ENCODE data around the gene HOXB7. TPM values are rescaled to one million over a fixed set of nuclear protein-coding genes. Genes with fewer than 3 reads are reported as not detected.

HOXB7 gene
- total RNA-seq, 1 experiment from 2014 or later, result not detected

GRCh38 chr17:48641541-48642058 lies 30.8 kb upstream of the HOXB7 start:
- Histone ChIP-seq H3K14ac (ENCODE audit: insufficient read depth, low read length) (no peak overlapping the region), H4K8ac (replicated peaks; ENCODE audit: insufficient read length, low read depth, low read length) (no peak overlapping the region), H4K91ac (ENCODE audit: insufficient read length, low read depth, low read length) (no peak overlapping the region), H2BK12ac (ENCODE audit: insufficient read length, low read depth, low read length) (no peak overlapping the region), H2BK15ac (ENCODE audit: low read depth, low read length) (no peak overlapping the region), H3K9ac (ENCODE audit: extremely low read depth, insufficient read length, low read length) (no peak overlapping the region), H3K23ac (ENCODE audit: insufficient read length, low read depth, low read length) (no peak overlapping the region), H2BK120ac (ENCODE audit: low read depth, low read length, poor library complexity, severe bottlenecking) (no peak overlapping the region), H3K4ac (ENCODE audit: low read depth, low read length) (no peak overlapping the region), H3K4me1 (ENCODE audit: insufficient read depth, low read length) (no peaks in the 10 kb centered on the region), H4K20me1 (ENCODE audit: control insufficient read depth, insufficient read depth, insufficient read length) (no peaks in the 10 kb centered on the region), H2AK5ac (ENCODE audit: insufficient read length, low read length) (no peak overlapping the region), H3K56ac (ENCODE audit: insufficient read length, low read depth, low read length) (no peak overlapping the region), H3K23me2 (ENCODE audit: insufficient read length, low read depth, low read length, poor library complexity, severe bottlenecking) (peaks cover 4% of the 10 kb centered on the region), H3K79me2 (ENCODE audit: insufficient read depth, low read length) (no peaks in the 10 kb centered on the region), H3T11ph (ENCODE audit: low read length) (no peak overlapping the region), H4K5ac (ENCODE audit: insufficient read length, low read depth, low read length) (no peak overlapping the region), H3K9me3 (ENCODE audit: control insufficient read depth, low read depth, low read length) (no peaks in the 10 kb centered on the region), H3K79me1 (ENCODE audit: insufficient read depth, low read depth, low read length, poor library complexity, severe bottlenecking) (no peaks in the 10 kb centered on the region), H2BK5ac (ENCODE audit: insufficient read length, low read length) (no peak overlapping the region), H3K27me3 (ENCODE audit: insufficient read depth, low read length) (peaks cover 100% of the 10 kb centered on the region), H2AFZ (ENCODE audit: low read length) (no peak overlapping the region), H3K27ac (ENCODE audit: insufficient read length, low read depth, low read length) (no peak overlapping the region), H3K18ac (ENCODE audit: insufficient read length, low read depth, low read length) (no peak overlapping the region), H2BK20ac (ENCODE audit: low read depth, low read length, poor library complexity, severe bottlenecking) (no peak overlapping the region), H3K4me2 (ENCODE audit: insufficient read depth, insufficient read length, low read length) (no peak overlapping the region)
- no CpG with 5 or more reads among the region's 29 CpGs for WGBS (ENCODE audit: extremely low coverage, insufficient read length, low lambda C conversion rate)
- Mint-ChIP-seq H3K27me3 (ENCODE audit: low read depth) (peaks cover 100% of the 10 kb centered on the region), H3K4me1 (peaks cover 14 to 23% of the 10 kb centered on the region in 2 experiments), H3K4me3 (no peak overlapping the region; a peak in 1 of 5 replicates), H3K36me3 (ENCODE audit: insufficient read depth in 1 of 3, low read depth in 3 of 3) (no peaks in the 10 kb centered on the region; a peak in 1 of 7 replicates), H3K9me3 (peaks cover 0 to 9% of the 10 kb centered on the region in 2 experiments; a peak in 3 of 5 replicates), H3K27ac (no peak overlapping the region)
- peak; percentile 39; the same call in 2 of the 3 replicates for TF ChIP-seq CTCF (conservative IDR thresholded peaks at IDR 0.05)
- DNase-seq, result no peak

Data from H9 (cell line).